Kidney epithelial cell (primary cell): ENCODE results near the gene TBCD. TPM values are rescaled to one million over a fixed set of nuclear protein-coding genes. Genes with fewer than 3 reads are reported as not detected.

Experiments used
- DNase-seq: peaks from one replicate; pipeline ENCODE4 v3.0.0-alpha.2; 2010; ENCODE audit warnings: low read depth
- H3K27me3 ChIP-seq: 2 replicates; pipeline ENCODE4 v1.6.0; 2011; ENCODE audit warnings: low read length; ENCODE audit not compliant: control insufficient read depth, insufficient read depth
- H3K36me3 ChIP-seq: 2 replicates; pipeline ENCODE4 v1.5.1; 2011; ENCODE audit warnings: low read length; ENCODE audit not compliant: control insufficient read depth, insufficient read depth
- H3K4me3 ChIP-seq: 2 replicates; pipeline ENCODE4 v1.5.1; 2011; ENCODE audit warnings: low read depth, mild to moderate bottlenecking, control low read depth, low read length
- CTCF ChIP-seq: IDR thresholded peaks from 2 replicates; pipeline ENCODE4 v1.5.1; 2011; ENCODE audit warnings: mild to moderate bottlenecking, moderate library complexity, low read length, control low read depth, inconsistent platforms; ENCODE audit not compliant: insufficient read depth, poor library complexity, severe bottlenecking
- total RNA-seq: library from RNA; depleted of rRNA; stranded (reverse); fragments of >200 nt; gene quantifications from 2 replicates; pipeline ENCODE4 v1.2.3, GENCODE V29; 2015

The TBCD gene
- total RNA-seq, 1 donor from 2014 or later: 69.6 TPM

DNA sequence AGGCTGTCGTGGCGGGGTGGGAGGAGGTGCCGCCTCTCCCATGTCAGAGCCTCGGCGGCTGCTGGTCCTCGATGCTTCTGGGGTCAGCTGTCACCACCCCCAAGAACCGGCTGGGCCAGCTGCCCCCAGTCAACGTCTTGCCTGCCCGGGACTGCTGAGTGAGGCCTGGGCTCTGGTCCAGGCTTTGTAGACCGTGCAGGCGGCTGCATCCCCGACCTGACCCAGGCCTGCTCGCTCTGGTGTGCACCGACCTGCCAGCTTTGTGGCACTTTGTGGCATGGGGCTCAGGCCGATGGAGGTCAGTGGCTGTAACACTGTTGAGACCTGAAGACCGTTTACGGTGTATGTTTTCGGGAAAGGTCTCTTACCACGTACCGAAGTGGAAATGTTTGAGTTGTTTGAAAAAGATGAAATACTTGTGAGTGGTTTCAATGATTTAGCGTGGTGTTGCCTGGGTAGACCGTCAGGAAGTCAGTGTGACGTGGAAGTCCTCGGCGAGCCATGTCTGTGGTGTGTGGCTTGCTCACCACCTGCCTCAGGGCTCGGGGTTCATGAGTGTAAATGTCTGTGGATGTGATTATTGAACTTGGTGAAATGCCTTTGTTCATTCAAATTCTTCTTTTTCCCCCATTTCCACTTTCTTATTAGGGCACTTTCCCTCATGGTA, 141.2 kb downstream of the TBCD start:
- DNase-seq: no peak
- Histone ChIP-seq H3K4me3 (no peak overlapping the region), H3K36me3 (no peaks in the 10 kb centered on the region), H3K27me3 (no peaks in the 10 kb centered on the region)
- no peak for TF ChIP-seq CTCF

- Histone ChIP-seq H3K4me3 (no peak overlapping the region), H3K27me3 (no peaks in the 10 kb centered on the region), H3K36me3 (no peaks in the 10 kb centered on the region)
- no peak for TF ChIP-seq CTCF
- DNase-seq: no peak
Measured at GRCh38 chr17:82893779-82894178, 141.9 kb downstream of the TBCD start.

- Histone ChIP-seq H3K36me3 (peaks cover 2% of the 10 kb centered on the region), H3K4me3 (no peak overlapping the region), H3K27me3 (no peaks in the 10 kb centered on the region)
- TF ChIP-seq CTCF: no peak
- DNase-seq: no peak
Measured at GRCh38 chr17:82894389-82894788, 142.5 kb downstream of the TBCD start.

- DNase-seq: no peak
- TF ChIP-seq CTCF: no peak
- H3K36me3 ChIP-seq: peaks cover 2% of the 10 kb centered on the region
- no peak overlapping the region for H3K4me3 ChIP-seq
- no peaks in the 10 kb centered on the region for H3K27me3 ChIP-seq
Measured at GRCh38 chr17:82895087-82895486, 143.2 kb downstream of the TBCD start.

GRCh38 chr17:82896071-82897000, 144.5 kb downstream of the TBCD start:
- peaks cover 2% of the 10 kb centered on the region for H3K36me3 ChIP-seq
- no peak for DNase-seq
- no peaks in the 10 kb centered on the region for H3K27me3 ChIP-seq
- TF ChIP-seq CTCF: no peak
- H3K4me3 ChIP-seq: no peak overlapping the region
